ENCODE results near the gene NDST4.

Gene NDST4

DNA sequence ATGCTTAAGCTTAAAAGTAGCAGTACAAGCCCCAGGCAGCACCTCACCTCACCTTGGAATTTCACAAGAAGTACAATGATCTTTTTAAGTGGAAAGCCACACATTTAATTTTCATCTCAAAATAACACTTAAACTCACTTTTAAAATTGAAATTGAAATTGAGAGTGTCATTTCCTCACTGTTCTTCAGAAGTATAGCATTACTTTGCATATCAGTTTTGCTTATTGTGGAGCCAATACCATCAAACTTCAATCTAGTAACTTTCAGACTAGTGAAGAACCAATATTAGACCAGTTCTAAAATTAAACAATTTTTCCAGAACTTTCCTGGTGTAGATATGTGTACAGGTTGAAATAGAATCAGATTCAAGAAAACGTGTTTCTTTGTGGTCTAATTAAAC, 242.4 kb downstream of the NDST4 start:
- Histone ChIP-seq H3K18ac (ENCODE audit: low read length) (no peak overlapping the region), H2BK120ac (ENCODE audit: low read depth, low read length) (no peak overlapping the region), H2BK12ac (ENCODE audit: low read length) (no peak overlapping the region), H3K4ac (ENCODE audit: low read length) (no peak overlapping the region), H3K27me3 (ENCODE audit: control insufficient read depth in 3 of 3, insufficient read depth in 3 of 3, low read depth in 1 of 3, low read length in 3 of 3) (no peaks in the 10 kb centered on the region), H2BK15ac (ENCODE audit: low read length) (no peak overlapping the region), H3K79me1 (ENCODE audit: low read depth, low read length) (no peaks in the 10 kb centered on the region), H3K4me2 (ENCODE audit: insufficient read depth, low read length, poor library complexity, severe bottlenecking) (no peak overlapping the region), H4K8ac (ENCODE audit: low read depth, low read length) (no peak overlapping the region), H4K91ac (ENCODE audit: low read depth, low read length, poor library complexity) (no peak overlapping the region), H2AFZ (ENCODE audit: low read length) (no peak overlapping the region), H3K23ac (ENCODE audit: low read depth, low read length, poor library complexity) (no peak overlapping the region), H3K14ac (ENCODE audit: low read length) (no peak overlapping the region), H3K4me1 (ENCODE audit: control insufficient read depth in 2 of 2, insufficient read depth in 1 of 2, low read depth in 1 of 2, low read length in 2 of 2) (no peaks in the 10 kb centered on the region), H3K4me3 (ENCODE audit: low read length in 2 of 2) (no peak overlapping the region), H3K27ac (replicated peaks; ENCODE audit: low read length) (no peak overlapping the region), H3K36me3 (replicated peaks in 1 of 2; ENCODE audit: control insufficient read depth in 2 of 2, insufficient read depth in 2 of 2, low read length in 2 of 2) (no peaks in the 10 kb centered on the region), H2BK5ac (ENCODE audit: low read length) (no peak overlapping the region), H3K9me3 (replicated peaks in 1 of 2; ENCODE audit: control insufficient read depth in 2 of 2, insufficient read depth in 1 of 2, low read depth in 1 of 2, low read length in 2 of 2) (no peaks in the 10 kb centered on the region), H2AK5ac (ENCODE audit: low read depth, low read length) (no peak overlapping the region), H3K9ac (ENCODE audit: low read depth, low read length, poor library complexity) (no peak overlapping the region)
- no peak for DNase-seq (ENCODE audit: low spot score)
- WGBS, 2 donors (ENCODE audit: extremely low coverage in 2 of 2, insufficient read length in 2 of 2, insufficient replicate concordance in 1 of 2), result no CpG with 5 or more reads among the region's 1 CpG

DNA sequence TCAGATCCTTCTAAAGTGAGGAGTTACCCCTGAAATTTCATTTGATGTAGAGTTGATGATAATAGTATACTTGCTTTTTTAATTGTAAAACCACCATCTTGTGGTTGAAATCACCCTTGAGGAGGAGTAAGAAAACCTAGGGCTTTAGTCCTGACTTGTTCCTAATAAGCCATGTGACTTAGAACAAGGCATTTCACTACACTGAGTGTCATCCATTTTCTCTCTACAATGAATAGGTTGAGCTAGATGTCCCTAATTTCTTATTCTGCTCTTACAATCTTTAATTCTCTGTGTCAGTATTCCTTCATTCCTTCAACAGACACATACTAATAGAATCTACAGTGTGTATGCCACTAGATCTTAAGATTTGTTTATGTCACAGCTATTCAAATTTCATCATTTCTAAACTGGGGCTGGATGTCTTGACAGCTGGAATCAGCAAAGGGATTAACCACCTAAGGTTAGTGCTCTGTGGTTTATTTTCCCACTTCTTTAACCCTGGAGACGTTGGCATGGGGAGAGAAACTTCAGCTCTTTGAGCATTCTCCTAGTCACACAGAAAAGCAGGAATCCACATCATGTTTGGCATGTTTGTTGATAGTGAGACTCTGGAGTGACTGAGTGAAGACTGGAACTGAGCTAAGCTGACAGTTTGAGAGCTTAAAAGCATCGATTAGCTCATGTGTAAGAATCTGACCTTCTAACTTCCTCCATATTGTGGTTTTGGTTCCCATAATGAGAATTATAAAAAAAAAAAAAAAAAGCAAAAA, 246.3 kb downstream of the NDST4 start:
- H2BK15ac ChIP-seq (ENCODE audit: low read length), result no peak overlapping the region
- H3K23ac ChIP-seq (ENCODE audit: low read depth, low read length, poor library complexity), result no peak overlapping the region
- no peaks in the 10 kb centered on the region for H3K4me1 ChIP-seq (ENCODE audit: control insufficient read depth in 2 of 2, insufficient read depth in 1 of 2, low read depth in 1 of 2, low read length in 2 of 2)
- no peak for DNase-seq (ENCODE audit: low spot score)
- no peaks in the 10 kb centered on the region for H3K9me3 ChIP-seq (replicated peaks in 1 of 2; ENCODE audit: control insufficient read depth in 2 of 2, insufficient read depth in 1 of 2, low read depth in 1 of 2, low read length in 2 of 2)
- no peak overlapping the region for H2BK5ac ChIP-seq (ENCODE audit: low read length)
- no peaks in the 10 kb centered on the region for H3K79me1 ChIP-seq (ENCODE audit: low read depth, low read length)
- no peak overlapping the region for H3K4me2 ChIP-seq (ENCODE audit: insufficient read depth, low read length, poor library complexity, severe bottlenecking)
- H3K18ac ChIP-seq (ENCODE audit: low read length), result no peak overlapping the region
- no peak overlapping the region for H3K4me3 ChIP-seq (ENCODE audit: low read length in 2 of 2)
- H3K27ac ChIP-seq (replicated peaks; ENCODE audit: low read length), result no peak overlapping the region
- H2BK12ac ChIP-seq (ENCODE audit: low read length), result no peak overlapping the region
- no peaks in the 10 kb centered on the region for H3K27me3 ChIP-seq (ENCODE audit: control insufficient read depth in 3 of 3, insufficient read depth in 3 of 3, low read depth in 1 of 3, low read length in 3 of 3)
- no peaks in the 10 kb centered on the region for H3K36me3 ChIP-seq (replicated peaks in 1 of 2; ENCODE audit: control insufficient read depth in 2 of 2, insufficient read depth in 2 of 2, low read length in 2 of 2)
- no CpG with 5 or more reads among the region's 2 CpGs for WGBS, 2 donors (ENCODE audit: extremely low coverage in 2 of 2, insufficient read length in 2 of 2, insufficient replicate concordance in 1 of 2)
- no peak overlapping the region for H3K9ac ChIP-seq (ENCODE audit: low read depth, low read length, poor library complexity)
- H2BK120ac ChIP-seq (ENCODE audit: low read depth, low read length), result no peak overlapping the region
- H2AK5ac ChIP-seq (ENCODE audit: low read depth, low read length), result no peak overlapping the region
- no peak overlapping the region for H4K8ac ChIP-seq (ENCODE audit: low read depth, low read length)
- H3K14ac ChIP-seq (ENCODE audit: low read length), result no peak overlapping the region
- peak overlapping the region; percentile 76 for H2AFZ ChIP-seq (ENCODE audit: low read length)
- no peak overlapping the region for H4K91ac ChIP-seq (ENCODE audit: low read depth, low read length, poor library complexity)
- H3K4ac ChIP-seq (ENCODE audit: low read length), result no peak overlapping the region

DNA sequence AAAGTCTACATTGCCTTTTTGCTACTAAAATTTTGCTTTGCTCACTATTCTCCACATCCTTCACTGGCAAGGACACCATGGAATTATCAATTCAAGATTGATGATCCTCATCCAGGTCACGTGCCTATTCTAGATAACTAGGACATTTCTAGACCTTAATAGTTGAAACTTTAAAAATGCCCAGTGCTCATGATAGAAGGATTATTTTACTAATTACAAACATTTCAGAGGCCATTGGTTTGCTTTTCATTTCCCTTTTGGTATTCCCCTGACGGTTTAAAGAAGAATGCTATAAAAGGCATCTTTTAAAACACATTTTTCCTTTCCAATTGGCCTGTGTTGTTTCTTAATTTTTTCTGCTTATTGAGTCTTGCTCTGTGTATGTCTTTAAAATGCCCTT, 249.4 kb downstream of the NDST4 start:
- Histone ChIP-seq H4K8ac (ENCODE audit: low read depth, low read length) (no peak overlapping the region), H3K27ac (replicated peaks; ENCODE audit: low read length) (no peak overlapping the region), H2BK120ac (ENCODE audit: low read depth, low read length) (no peak overlapping the region), H3K36me3 (replicated peaks in 1 of 2; ENCODE audit: control insufficient read depth in 2 of 2, insufficient read depth in 2 of 2, low read length in 2 of 2) (no peaks in the 10 kb centered on the region), H3K4me2 (ENCODE audit: insufficient read depth, low read length, poor library complexity, severe bottlenecking) (no peak overlapping the region), H3K4me1 (ENCODE audit: control insufficient read depth in 2 of 2, insufficient read depth in 1 of 2, low read depth in 1 of 2, low read length in 2 of 2) (no peaks in the 10 kb centered on the region), H3K9me3 (replicated peaks in 1 of 2; ENCODE audit: control insufficient read depth in 2 of 2, insufficient read depth in 1 of 2, low read depth in 1 of 2, low read length in 2 of 2) (no peaks in the 10 kb centered on the region), H3K4me3 (ENCODE audit: low read length in 2 of 2) (no peak overlapping the region), H2AFZ (ENCODE audit: low read length) (no peak overlapping the region), H3K9ac (ENCODE audit: low read depth, low read length, poor library complexity) (no peak overlapping the region), H2BK12ac (ENCODE audit: low read length) (no peak overlapping the region), H2BK5ac (ENCODE audit: low read length) (no peak overlapping the region), H3K79me1 (ENCODE audit: low read depth, low read length) (no peaks in the 10 kb centered on the region), H3K18ac (ENCODE audit: low read length) (no peak overlapping the region), H2BK15ac (ENCODE audit: low read length) (no peak overlapping the region), H3K4ac (ENCODE audit: low read length) (no peak overlapping the region), H3K23ac (ENCODE audit: low read depth, low read length, poor library complexity) (no peak overlapping the region), H3K14ac (ENCODE audit: low read length) (no peak overlapping the region), H2AK5ac (ENCODE audit: low read depth, low read length) (no peak overlapping the region), H4K91ac (ENCODE audit: low read depth, low read length, poor library complexity) (no peak overlapping the region), H3K27me3 (ENCODE audit: control insufficient read depth in 3 of 3, insufficient read depth in 3 of 3, low read depth in 1 of 3, low read length in 3 of 3) (no peaks in the 10 kb centered on the region)
- WGBS, 2 donors (ENCODE audit: extremely low coverage in 2 of 2, insufficient read length in 2 of 2, insufficient replicate concordance in 1 of 2), result no CpG with 5 or more reads among the region's 2 CpGs
- DNase-seq (ENCODE audit: low spot score), result no peak

DNA sequence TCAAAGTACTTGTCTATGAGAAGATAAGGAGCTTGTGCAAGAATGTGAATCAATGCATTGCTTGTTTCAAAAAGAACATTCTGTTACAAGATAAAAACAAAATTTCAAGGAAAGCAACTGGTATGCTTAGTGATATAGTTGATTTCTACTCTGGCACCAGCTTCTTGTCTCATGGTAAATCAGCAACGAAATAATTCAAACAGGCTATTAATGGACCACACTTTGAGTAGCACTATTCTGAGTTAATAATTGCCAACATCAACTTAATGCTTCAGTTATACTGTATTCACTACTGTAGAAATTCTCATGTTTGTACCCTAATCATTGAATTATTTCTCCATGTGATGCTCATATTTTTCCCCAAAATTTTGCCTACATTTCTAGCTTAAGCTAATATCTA, 252.6 kb downstream of the NDST4 start:
- Histone ChIP-seq H3K4ac (ENCODE audit: low read length) (no peak overlapping the region), H3K4me1 (ENCODE audit: control insufficient read depth in 2 of 2, insufficient read depth in 1 of 2, low read depth in 1 of 2, low read length in 2 of 2) (no peaks in the 10 kb centered on the region)

More for the DNA sequence above, 252.6 kb downstream of the NDST4 start:
- no peak overlapping the region for H4K91ac ChIP-seq (ENCODE audit: low read depth, low read length, poor library complexity)
- no peak overlapping the region for H3K4me3 ChIP-seq (ENCODE audit: low read length in 2 of 2)
- H3K9ac ChIP-seq (ENCODE audit: low read depth, low read length, poor library complexity), result no peak overlapping the region
- H3K79me1 ChIP-seq (ENCODE audit: low read depth, low read length), result no peaks in the 10 kb centered on the region
- no peak overlapping the region for H4K8ac ChIP-seq (ENCODE audit: low read depth, low read length)
- no peak overlapping the region for H3K4me2 ChIP-seq (ENCODE audit: insufficient read depth, low read length, poor library complexity, severe bottlenecking)
- no peak overlapping the region for H2AFZ ChIP-seq (ENCODE audit: low read length)
- no peak overlapping the region for H2BK12ac ChIP-seq (ENCODE audit: low read length)
- no peaks in the 10 kb centered on the region for H3K9me3 ChIP-seq (replicated peaks in 1 of 2; ENCODE audit: control insufficient read depth in 2 of 2, insufficient read depth in 1 of 2, low read depth in 1 of 2, low read length in 2 of 2)
- H2BK15ac ChIP-seq (ENCODE audit: low read length), result no peak overlapping the region
- no peak overlapping the region for H2BK120ac ChIP-seq (ENCODE audit: low read depth, low read length)
- H3K18ac ChIP-seq (ENCODE audit: low read length), result no peak overlapping the region
- no peaks in the 10 kb centered on the region for H3K36me3 ChIP-seq (replicated peaks in 1 of 2; ENCODE audit: control insufficient read depth in 2 of 2, insufficient read depth in 2 of 2, low read length in 2 of 2)
- DNase-seq (ENCODE audit: low spot score), result no peak
- H2AK5ac ChIP-seq (ENCODE audit: low read depth, low read length), result no peak overlapping the region
- WGBS, 2 donors (ENCODE audit: extremely low coverage in 2 of 2, insufficient read length in 2 of 2, insufficient replicate concordance in 1 of 2), result no CpG with 5 or more reads among the region's 1 CpG
- H2BK5ac ChIP-seq (ENCODE audit: low read length), result no peak overlapping the region
- H3K27me3 ChIP-seq (ENCODE audit: control insufficient read depth in 3 of 3, insufficient read depth in 3 of 3, low read depth in 1 of 3, low read length in 3 of 3), result no peaks in the 10 kb centered on the region
- H3K23ac ChIP-seq (ENCODE audit: low read depth, low read length, poor library complexity), result no peak overlapping the region
- H3K14ac ChIP-seq (ENCODE audit: low read length), result no peak overlapping the region
- no peak overlapping the region for H3K27ac ChIP-seq (replicated peaks; ENCODE audit: low read length)

Data from neuronal stem cell (in vitro differentiated cells).